Prostate gland (tissue), 2 donors: ENCODE measurements around the gene OR2L13. TPM values are rescaled to one million over a fixed set of nuclear protein-coding genes. Genes with fewer than 3 reads are reported as not detected.

Experiments used
- DNase-seq: peaks from one replicate; pipeline ENCODE4 v3.0.0-alpha.2; 2019; ENCODE audit warnings: low spot score
- H3K27ac ChIP-seq, 2 donors: fragments of 200-600 bp; sonication (generic); 2 replicates each; pipeline ENCODE4 v1.5.1; 2017 to 2019
- H3K27me3 ChIP-seq: fragments of 200-600 bp; sonication (generic); replicated peaks from 2 replicates; pipeline ENCODE4 v1.5.1; 2019; ENCODE audit not compliant: insufficient read depth
- H3K36me3 ChIP-seq, 2 donors: fragments of 200-600 bp; sonication (generic); 1 replicate in 1 of 2; 2 replicates in 1 of 2; pipeline versions ENCODE4 v1.5.1 to v1.8.1; 2017 to 2019
- H3K4me1 ChIP-seq: fragments of 200-600 bp; sonication (generic); replicated peaks from 2 replicates; pipeline ENCODE4 v1.5.1; 2019
- H3K4me3 ChIP-seq, 2 donors: fragments of 200-600 bp; sonication (generic); 2 replicates each; pipeline ENCODE4 v1.5.1; 2017 to 2019
- H3K9me3 ChIP-seq: fragments of 200-600 bp; sonication (generic); 2 replicates; pipeline ENCODE4 v1.5.1; 2017
- POLR2A ChIP-seq: fragments of 450-650 bp; IDR thresholded peaks from one replicate; pipeline ENCODE4 v1.6.1; 2016; ENCODE audit warnings: antibody characterized with exemption, mild to moderate bottlenecking
- POLR2AphosphoS5 ChIP-seq: sonication (generic); formaldehyde crosslinking; IDR thresholded peaks from one replicate; pipeline ENCODE4 v1.6.1; 2017; ENCODE audit warnings: antibody characterized with exemption
- WGBS: methylation state at CpG from one replicate; pipeline ENCODE4 v1.1.5; 2018; 5-methylcytosine and 5-hydroxymethylcytosine counted together
- intact Hi-C: fragments of 100-400 bp; cut with DNase I; formaldehyde crosslinking; loops from one replicate; pipeline ENCODE4 v1.14.2; 2022
- total RNA-seq, 2 donors: library from RNA; depleted of rRNA; stranded (reverse); fragments of >200 nt; gene quantifications; one replicate each; pipeline ENCODE4 v1.1.0, GENCODE V29; 2016
- TF ChIP-seq, protein P1 (sequence below), 4 experiments: fragments of 200-600 bp in 2 of 4; fragments of 450-650 bp in 2 of 4; sonication (generic) in 2 of 4; IDR thresholded peaks; 1 replicate in 3 of 4; 2 replicates in 1 of 4; pipeline ENCODE4 v1.5.1; 2016 to 2019; ENCODE audit warnings: antibody characterized with exemption in 4 of 4, mild to moderate bottlenecking in 2 of 4, moderate library complexity in 2 of 4

Gene OR2L13, protein sequence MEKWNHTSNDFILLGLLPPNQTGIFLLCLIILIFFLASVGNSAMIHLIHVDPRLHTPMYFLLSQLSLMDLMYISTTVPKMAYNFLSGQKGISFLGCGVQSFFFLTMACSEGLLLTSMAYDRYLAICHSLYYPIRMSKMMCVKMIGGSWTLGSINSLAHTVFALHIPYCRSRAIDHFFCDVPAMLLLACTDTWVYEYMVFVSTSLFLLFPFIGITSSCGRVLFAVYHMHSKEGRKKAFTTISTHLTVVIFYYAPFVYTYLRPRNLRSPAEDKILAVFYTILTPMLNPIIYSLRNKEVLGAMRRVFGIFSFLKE
- total RNA-seq = not detected

DNA sequence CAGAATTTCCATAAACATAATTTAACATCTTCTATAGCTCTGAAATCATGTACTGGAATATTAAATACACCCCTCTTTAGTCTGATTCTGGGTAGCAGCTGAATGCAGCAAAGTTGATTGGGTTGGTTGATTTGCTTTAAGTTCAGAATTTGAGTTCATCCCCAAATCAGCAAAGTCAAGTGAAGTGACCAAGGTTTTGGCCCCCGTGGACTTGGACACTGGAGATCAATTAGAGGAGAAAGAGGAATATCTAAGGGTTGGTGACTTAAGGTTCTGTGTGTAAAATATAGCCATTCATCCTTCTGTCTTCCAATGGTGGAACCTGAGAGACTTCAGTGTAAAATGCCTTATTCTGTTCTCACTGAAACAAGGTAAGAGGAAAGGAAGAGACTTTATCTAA, at the start of gene OR2L13:
Gene OR2L13 (plus strand): TSS at position 301 of the 400 bp plus-strand sequence. CDS start 4,192 bp downstream, outside the sequence.
- 52% methylated on average over 1 of the region's 1 CpG for WGBS
- H3K9me3 ChIP-seq = no peaks in the 10 kb centered on the region
- H3K27ac ChIP-seq = no peak within 1 kb of the TSS
- intact Hi-C loops = no loop called here
- no peaks in the 10 kb centered on the region for H3K36me3 ChIP-seq
- no peaks in the 10 kb centered on the region for H3K4me1 ChIP-seq
- no peaks in the 10 kb centered on the region for H3K27me3 ChIP-seq
- no peak for DNase-seq
- TF ChIP-seq POLR2A = no peak
- TF ChIP-seq, protein P1, sequence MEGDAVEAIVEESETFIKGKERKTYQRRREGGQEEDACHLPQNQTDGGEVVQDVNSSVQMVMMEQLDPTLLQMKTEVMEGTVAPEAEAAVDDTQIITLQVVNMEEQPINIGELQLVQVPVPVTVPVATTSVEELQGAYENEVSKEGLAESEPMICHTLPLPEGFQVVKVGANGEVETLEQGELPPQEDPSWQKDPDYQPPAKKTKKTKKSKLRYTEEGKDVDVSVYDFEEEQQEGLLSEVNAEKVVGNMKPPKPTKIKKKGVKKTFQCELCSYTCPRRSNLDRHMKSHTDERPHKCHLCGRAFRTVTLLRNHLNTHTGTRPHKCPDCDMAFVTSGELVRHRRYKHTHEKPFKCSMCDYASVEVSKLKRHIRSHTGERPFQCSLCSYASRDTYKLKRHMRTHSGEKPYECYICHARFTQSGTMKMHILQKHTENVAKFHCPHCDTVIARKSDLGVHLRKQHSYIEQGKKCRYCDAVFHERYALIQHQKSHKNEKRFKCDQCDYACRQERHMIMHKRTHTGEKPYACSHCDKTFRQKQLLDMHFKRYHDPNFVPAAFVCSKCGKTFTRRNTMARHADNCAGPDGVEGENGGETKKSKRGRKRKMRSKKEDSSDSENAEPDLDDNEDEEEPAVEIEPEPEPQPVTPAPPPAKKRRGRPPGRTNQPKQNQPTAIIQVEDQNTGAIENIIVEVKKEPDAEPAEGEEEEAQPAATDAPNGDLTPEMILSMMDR (IDR thresholded peaks at IDR 0.05) = no peak
- no peak for TF ChIP-seq POLR2AphosphoS5
- H3K4me3 ChIP-seq = no peak within 1 kb of the TSS

DNA sequence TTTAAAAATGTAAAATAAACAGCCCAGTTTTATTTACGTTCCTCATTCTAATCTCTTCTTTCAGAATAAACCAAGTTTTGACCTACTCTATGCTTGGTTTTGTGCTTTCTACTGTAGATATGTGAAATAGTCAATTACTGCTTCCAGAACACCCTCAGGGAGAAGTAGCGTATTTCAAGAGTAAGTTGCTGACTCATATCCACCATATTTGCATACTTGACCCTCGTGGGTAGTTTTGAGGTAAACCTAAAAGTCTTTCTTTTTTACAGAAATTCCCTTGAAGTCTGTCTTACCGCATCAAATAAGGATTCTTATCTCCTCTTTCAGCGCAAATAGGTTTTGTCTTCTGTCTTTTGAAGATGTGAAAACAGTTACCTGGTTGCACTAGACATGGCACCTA, 49.8 kb upstream of the OR2L13 start:
- Histone ChIP-seq H3K36me3 (no peaks in the 10 kb centered on the region), H3K27me3 (no peaks in the 10 kb centered on the region), H3K4me1 (no peaks in the 10 kb centered on the region), H3K4me3 (no peak overlapping the region), H3K27ac (no peak overlapping the region), H3K9me3 (no peaks in the 10 kb centered on the region)
- intact Hi-C loops = no loop called here
- DNase-seq = no peak
- TF ChIP-seq, protein P1 (IDR thresholded peaks at IDR 0.05) = no peak
- no peak for TF ChIP-seq POLR2A
- WGBS = 83% methylated on average over 5 of the region's 5 CpGs

DNA sequence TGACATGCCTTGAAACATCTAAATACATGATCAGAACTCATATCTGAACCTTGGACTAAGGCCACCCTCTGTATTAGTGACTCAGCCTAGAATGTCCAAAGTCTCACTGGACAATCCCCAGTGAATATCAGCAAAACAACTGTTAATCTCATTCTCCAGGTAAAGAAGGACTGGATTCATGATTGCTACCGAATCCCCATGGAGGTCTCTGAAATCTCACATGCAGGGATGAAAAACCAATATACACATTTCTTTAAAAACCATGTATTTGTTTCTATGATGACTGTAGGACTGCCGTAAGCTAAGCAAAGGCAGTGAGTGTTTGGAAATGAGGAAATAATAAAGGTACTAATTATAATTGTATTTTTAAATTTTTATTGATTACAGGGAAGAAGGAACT, 48.4 kb upstream of the OR2L13 start, which contains the start of gene OR2L3:
Gene OR2L3 (plus strand): TSS at position 301 of the 400 bp plus-strand sequence. CDS start 13,846 bp downstream, outside the sequence.
- no peak for DNase-seq
- H3K9me3 ChIP-seq = no peaks in the 10 kb centered on the region
- TF ChIP-seq, protein P1 (IDR thresholded peaks at IDR 0.05) = no peak
- TF ChIP-seq POLR2A (no peak), POLR2AphosphoS5 (no peak)
- H3K27ac ChIP-seq = no peak within 1 kb of the TSS
- H3K4me3 ChIP-seq = no peak within 1 kb of the TSS
- intact Hi-C loops = no loop called here
- H3K27me3 ChIP-seq = no peaks in the 10 kb centered on the region
- no peaks in the 10 kb centered on the region for H3K4me1 ChIP-seq
- 78% methylated on average over 2 of the region's 2 CpGs for WGBS
- no peaks in the 10 kb centered on the region for H3K36me3 ChIP-seq

DNA sequence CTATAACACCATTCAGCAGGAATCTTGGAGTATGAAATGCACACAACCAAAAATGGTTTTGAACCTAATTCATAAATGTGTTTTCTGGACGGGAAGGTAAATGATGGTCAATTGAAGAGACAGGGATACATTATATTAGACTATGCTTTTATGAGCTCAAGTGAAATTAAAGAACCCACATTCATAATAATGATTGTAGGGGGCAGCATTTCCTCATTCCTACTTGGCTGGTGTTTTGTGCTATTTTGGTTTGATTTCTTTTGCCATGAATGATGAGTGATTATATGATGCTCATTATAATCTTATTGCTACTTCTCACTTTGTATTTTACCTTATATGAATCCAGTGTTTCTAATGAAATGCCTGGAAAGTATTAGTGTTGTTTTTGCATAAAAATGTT, 48.0 kb upstream of the OR2L13 start:
- Histone ChIP-seq H3K36me3 (no peaks in the 10 kb centered on the region), H3K27ac (no peak overlapping the region), H3K4me1 (no peaks in the 10 kb centered on the region), H3K4me3 (no peak overlapping the region), H3K27me3 (no peaks in the 10 kb centered on the region), H3K9me3 (no peaks in the 10 kb centered on the region)
- no peak for DNase-seq
- WGBS = 44% methylated on average over 1 of the region's 1 CpG
- no peak for TF ChIP-seq POLR2A
- TF ChIP-seq, protein P1 (IDR thresholded peaks at IDR 0.05) = no peak
- intact Hi-C loops = no loop called here

DNA sequence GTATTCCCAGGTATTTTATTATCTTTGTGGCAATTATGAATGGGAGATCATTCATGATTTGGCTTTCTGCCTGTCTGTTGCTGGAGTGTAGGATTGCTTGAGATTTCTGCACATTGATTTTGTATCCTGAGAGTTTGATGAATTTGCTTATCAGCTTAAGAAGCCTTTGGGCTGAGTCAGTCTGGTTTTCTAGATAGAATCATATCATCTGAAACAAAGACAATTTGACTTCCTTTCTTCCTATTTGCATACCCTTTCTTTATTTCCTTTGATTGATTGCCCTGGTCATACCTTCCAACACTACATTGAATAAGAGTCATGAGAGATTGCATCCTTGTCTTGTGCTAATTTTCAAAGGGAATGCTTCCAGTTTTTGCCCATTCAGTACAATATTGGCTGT, 40.3 kb upstream of the OR2L13 start:
- no peak for DNase-seq
- Histone ChIP-seq H3K4me1 (no peaks in the 10 kb centered on the region), H3K9me3 (no peaks in the 10 kb centered on the region), H3K36me3 (no peaks in the 10 kb centered on the region), H3K27me3 (no peaks in the 10 kb centered on the region), H3K27ac (no peak overlapping the region), H3K4me3 (no peak overlapping the region)
- TF ChIP-seq, protein P1 (IDR thresholded peaks at IDR 0.05) = no peak
- TF ChIP-seq POLR2AphosphoS5 (no peak), POLR2A (no peak)
- intact Hi-C loops = no loop called here
